HepG2 (cell line): Measurements from ENCODE around the gene ANO3. TPM values are rescaled to one million over a fixed set of nuclear protein-coding genes. Genes with fewer than 3 reads are reported as not detected.

Experiments
- ATAC-seq: fragments of 200-7000 bp; cut with Tn5 transposase; 3 replicates; pipeline ENCODE4 v1.9.1; 2020; ENCODE audit warnings: mild to moderate bottlenecking, moderate library complexity
- BruUV-seq: library from RNA; stranded (reverse); fragments of 400-500 nt; replicated peaks from 2 replicates; lab custom pipeline; 2021; lab: Mats Ljungman, UMichigan
- CTCF ChIA-PET: fragments of 300-600 bp; formaldehyde crosslinking; extraction: SDS; loops from one replicate; lab custom pipeline; 2021; ENCODE audit warnings: low total read pairs, inconsistent platforms, low intra/inter-chr PET ratio; lab: Yijun Ruan, JAX
- POLR2A ChIA-PET: fragments of 350-600 bp; sonication (Branson Sonifier 250); formaldehyde crosslinking; loops from one replicate; lab custom pipeline; 2020; ENCODE audit warnings: antibody characterized with exemption, inconsistent platforms; lab: Yijun Ruan, JAX
- DNase-seq: peaks from one replicate; pipeline ENCODE4 v3.0.0-alpha.2; 2015; ENCODE audit warnings: low spot score
- FAIRE-seq: peaks from 3 replicates; lab custom pipeline; 2011; peaks lifted over from hg19 to GRCh38; lab: Jason Lieb, UNC
- H2AFZ ChIP-seq: one replicate; pipeline ENCODE4 v1.6.1; 2011; ENCODE audit warnings: low read length, inconsistent platforms
- H3K27ac ChIP-seq: fragments of 300-600 bp; 3 replicates; pipeline ENCODE4 v1.8.0; 2011; ENCODE audit warnings: mixed run types, mild to moderate bottlenecking, mixed read lengths, low read length, inconsistent platforms; ENCODE audit not compliant: insufficient read depth; ENCODE audit errors: extremely low read length
- H3K27me3 ChIP-seq, 2 experiments: fragments of 200-600 bp in 1 of 2; 2 replicates in 1 of 2; 3 replicates in 1 of 2; pipeline versions ENCODE4 v1.6.0 to v1.8.0; 2011; ENCODE audit warnings: low read length in 2 of 2, mild to moderate bottlenecking in 2 of 2, moderate library complexity in 2 of 2, inconsistent platforms in 1 of 2; ENCODE audit not compliant: insufficient read depth in 2 of 2, control insufficient read depth in 1 of 2
- H3K36me3 ChIP-seq, 2 experiments: fragments of 200-600 bp in 1 of 2; replicated peaks in 1 of 2; 2 replicates in 1 of 2; 3 replicates in 1 of 2; pipeline versions ENCODE4 v1.5.1 to v1.8.0; 2011; ENCODE audit warnings: low read length in 2 of 2, inconsistent platforms in 1 of 2; ENCODE audit not compliant: insufficient read depth in 2 of 2, control insufficient read depth in 1 of 2
- H3K4me1 ChIP-seq: 2 replicates; pipeline ENCODE4 v1.5.1; 2012; ENCODE audit warnings: low read length, inconsistent platforms; ENCODE audit not compliant: insufficient read depth
- H3K4me2 ChIP-seq: 2 replicates; pipeline ENCODE4 v1.6.0; 2011; ENCODE audit warnings: low read depth, low read length, inconsistent platforms
- H3K4me3 ChIP-seq, 3 experiments: fragments of 200-600 bp in 1 of 3; sonication (generic), shearing (Covaris generic) in 1 of 3; replicated peaks in 1 of 3; 2 replicates each; pipeline ENCODE4 v1.5.1; 2011 to 2016; ENCODE audit warnings: low read length in 3 of 3, inconsistent platforms in 2 of 3, low read depth in 2 of 3, mild to moderate bottlenecking in 2 of 3, control low read depth in 1 of 3, mixed read lengths in 1 of 3; ENCODE audit not compliant: insufficient read depth in 1 of 3
- H3K79me2 ChIP-seq: one replicate; pipeline ENCODE4 v1.6.1; 2011; ENCODE audit warnings: low read length, inconsistent platforms; ENCODE audit not compliant: insufficient read depth
- H3K9ac ChIP-seq: 2 replicates; pipeline ENCODE4 v1.6.0; 2011; ENCODE audit warnings: mild to moderate bottlenecking, low read depth, low read length, inconsistent platforms; ENCODE audit not compliant: insufficient read depth
- H3K9me3 ChIP-seq: 2 replicates; pipeline ENCODE4 v1.5.1; 2012; ENCODE audit warnings: mild to moderate bottlenecking, low read length
- H4K20me1 ChIP-seq: 2 replicates; pipeline ENCODE4 v1.6.0; 2011; ENCODE audit warnings: inconsistent platforms, mild to moderate bottlenecking, low read length, moderate library complexity; ENCODE audit not compliant: insufficient read depth
- HNF4A ChIP-seq: sonication (generic); formaldehyde crosslinking; IDR thresholded peaks from 2 replicates; pipeline ENCODE4 v1.4.0; 2020; ENCODE audit warnings: missing genetic modification reagents
- HNRNPUL1 ChIP-seq: fragments of 200-400 bp; formaldehyde crosslinking; IDR thresholded peaks from 2 replicates; pipeline ENCODE4 v1.6.1; 2017; ENCODE audit warnings: low read depth, mild to moderate bottlenecking, low read length, moderate library complexity
- MXD4 ChIP-seq: IDR thresholded peaks from 2 replicates; pipeline ENCODE4 v1.6.1; 2016; ENCODE audit warnings: mild to moderate bottlenecking, missing biosample characterization, missing genetic modification reagents
- PCBP1 ChIP-seq: fragments of 200-400 bp; formaldehyde crosslinking; IDR thresholded peaks from 2 replicates; pipeline ENCODE4 v1.6.1; 2017; ENCODE audit warnings: mild to moderate bottlenecking, low read depth, low read length, borderline replicate concordance
- ZFP37 ChIP-seq: sonication (generic); formaldehyde crosslinking; IDR thresholded peaks from 2 replicates; pipeline ENCODE4 v1.4.0; 2020; ENCODE audit warnings: missing genetic modification reagents, borderline replicate concordance
- ZNF460 ChIP-seq: sonication (generic); formaldehyde crosslinking; IDR thresholded peaks from 2 replicates; pipeline ENCODE4 v1.5.1; 2020; ENCODE audit warnings: missing genetic modification reagents, mild to moderate bottlenecking, borderline replicate concordance
- ZNF598 ChIP-seq: sonication (generic); formaldehyde crosslinking; IDR thresholded peaks from 2 replicates; pipeline ENCODE4 v1.5.1; 2020; ENCODE audit warnings: mild to moderate bottlenecking, missing genetic modification reagents, borderline replicate concordance
- ZNF615 ChIP-seq: sonication (generic); formaldehyde crosslinking; IDR thresholded peaks from 2 replicates; pipeline ENCODE4 v1.5.0; 2020; ENCODE audit warnings: mild to moderate bottlenecking, missing genetic modification reagents, borderline replicate concordance
- ZNF724P ChIP-seq: sonication (generic); formaldehyde crosslinking; IDR thresholded peaks from 2 replicates; pipeline ENCODE4 v1.8.0; 2022; ENCODE audit warnings: missing genetic modification reagents, borderline replicate concordance
- WGBS: methylation state at CpG from one replicate; pipeline ENCODE4 v1.1.6; 2017; ENCODE audit warnings: low lambda C conversion rate; 5-methylcytosine and 5-hydroxymethylcytosine counted together
- in situ Hi-C: cut with HindIII; loops from 2 replicates; pipeline ENCODE4 v1.10.0; 2017; ENCODE audit warnings: low pct_unique_long_range_greater_than_20kb; ENCODE audit not compliant: extremely low pct_ligation_motif_present
- intact Hi-C: fragments of 100-400 bp; cut with micrococcal nuclease; formaldehyde crosslinking; loops from one replicate; pipeline ENCODE4 v1.10.0; 2022; ENCODE audit not compliant: unreplicated experiment
- polyA plus RNA-seq, 8 experiments: library from polyadenylated mRNA; depleted of rRNA in 3 of 8; stranded (reverse) in 7 of 8; unstranded in 1 of 8; fragments of >200 nt; fragmentation: Illumina TruSeq in 4 of 8; extraction: Trizol in 4 of 8; gene quantifications; 2 replicates each; pipeline versions ENCODE4 v1.2.1 to v1.2.3, GENCODE V29; 2011 to 2016; ENCODE audit warnings: low read depth in 4 of 8, missing spikeins in 1 of 8, mixed read lengths in 1 of 8; ENCODE audit not compliant: insufficient read depth in 1 of 8
- total RNA-seq, 5 experiments: library from RNA; depleted of rRNA; stranded (reverse); fragments of >200 nt; fragmentation: Illumina TruSeq; extraction: Trizol; gene quantifications; 2 replicates each; pipeline ENCODE4 v1.2.3, GENCODE V29; 2016; ENCODE audit warnings: low read depth in 1 of 5
- TF ChIP-seq, protein P1 (sequence below): sonication (generic); formaldehyde crosslinking; IDR thresholded peaks from 2 replicates; pipeline ENCODE4 v1.5.0; 2020; ENCODE audit warnings: mild to moderate bottlenecking, missing genetic modification reagents, borderline replicate concordance

The ANO3 gene
- total and polyA plus RNA-seq, 2 of the 13 experiments (the other 11 are each of a cell fraction or from before 2014, with no cell fraction given) = 0.17 to 0.44 TPM

GRCh38 chr11:26607725-26608506, 276.0 kb downstream of the ANO3 start (continued):
- no peak for TF ChIP-seq ZNF598 (CRISPR knock-in tag)
- TF ChIP-seq, all 625 proteins: peak for 0

DNA sequence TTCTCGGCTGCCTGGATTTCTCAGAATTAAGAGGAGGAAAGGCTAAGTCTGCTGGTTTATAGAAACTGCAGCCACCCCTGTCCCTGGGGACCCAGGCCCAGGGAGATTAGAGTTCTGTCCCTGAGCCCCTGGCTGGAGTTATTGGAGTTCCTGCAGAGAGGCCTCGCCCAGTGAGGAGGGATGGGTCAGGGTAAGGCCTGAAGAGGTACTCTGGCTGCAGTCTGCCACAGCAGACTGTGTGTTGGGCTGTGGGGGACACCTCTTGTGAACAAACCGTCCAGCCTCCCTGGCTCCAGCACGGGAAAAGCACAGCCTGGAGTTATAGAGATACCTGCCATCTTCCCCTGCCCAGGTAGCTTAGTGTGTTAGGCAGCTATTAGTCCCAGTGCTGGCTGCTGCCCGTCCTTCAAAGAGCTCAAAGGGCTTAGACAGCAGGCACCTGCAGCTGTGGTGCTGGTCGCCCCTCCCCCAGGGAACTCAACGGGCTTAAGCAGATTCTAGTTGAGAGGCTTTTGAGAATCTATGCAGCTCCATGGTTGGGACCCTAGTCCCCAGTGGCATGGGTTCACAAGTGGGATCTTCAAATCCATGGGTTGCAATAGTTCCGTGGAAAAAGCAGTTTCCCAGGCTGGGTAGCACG, 276.7 kb downstream of the ANO3 start:
- ChIA-PET CTCF (no interaction called here), POLR2A (no interaction called here)
- Histone ChIP-seq H2AFZ (no peak overlapping the region), H3K79me2 (no peaks in the 10 kb centered on the region), H3K36me3 (no peaks in the 10 kb centered on the region), H3K4me2 (no peak overlapping the region), H4K20me1 (no peaks in the 10 kb centered on the region), H3K4me1 (no peaks in the 10 kb centered on the region), H3K27me3 (no peaks in the 10 kb centered on the region), H3K4me3 (no peak overlapping the region), H3K9me3 (no peaks in the 10 kb centered on the region), H3K9ac (no peak overlapping the region), H3K27ac (no peak overlapping the region)
- no peak for ATAC-seq
- no peak for DNase-seq
- BruUV-seq = no TSS peak
- intact Hi-C loops = no loop called here
- TF ChIP-seq PCBP1 = no peak
- TF ChIP-seq, protein P1, sequence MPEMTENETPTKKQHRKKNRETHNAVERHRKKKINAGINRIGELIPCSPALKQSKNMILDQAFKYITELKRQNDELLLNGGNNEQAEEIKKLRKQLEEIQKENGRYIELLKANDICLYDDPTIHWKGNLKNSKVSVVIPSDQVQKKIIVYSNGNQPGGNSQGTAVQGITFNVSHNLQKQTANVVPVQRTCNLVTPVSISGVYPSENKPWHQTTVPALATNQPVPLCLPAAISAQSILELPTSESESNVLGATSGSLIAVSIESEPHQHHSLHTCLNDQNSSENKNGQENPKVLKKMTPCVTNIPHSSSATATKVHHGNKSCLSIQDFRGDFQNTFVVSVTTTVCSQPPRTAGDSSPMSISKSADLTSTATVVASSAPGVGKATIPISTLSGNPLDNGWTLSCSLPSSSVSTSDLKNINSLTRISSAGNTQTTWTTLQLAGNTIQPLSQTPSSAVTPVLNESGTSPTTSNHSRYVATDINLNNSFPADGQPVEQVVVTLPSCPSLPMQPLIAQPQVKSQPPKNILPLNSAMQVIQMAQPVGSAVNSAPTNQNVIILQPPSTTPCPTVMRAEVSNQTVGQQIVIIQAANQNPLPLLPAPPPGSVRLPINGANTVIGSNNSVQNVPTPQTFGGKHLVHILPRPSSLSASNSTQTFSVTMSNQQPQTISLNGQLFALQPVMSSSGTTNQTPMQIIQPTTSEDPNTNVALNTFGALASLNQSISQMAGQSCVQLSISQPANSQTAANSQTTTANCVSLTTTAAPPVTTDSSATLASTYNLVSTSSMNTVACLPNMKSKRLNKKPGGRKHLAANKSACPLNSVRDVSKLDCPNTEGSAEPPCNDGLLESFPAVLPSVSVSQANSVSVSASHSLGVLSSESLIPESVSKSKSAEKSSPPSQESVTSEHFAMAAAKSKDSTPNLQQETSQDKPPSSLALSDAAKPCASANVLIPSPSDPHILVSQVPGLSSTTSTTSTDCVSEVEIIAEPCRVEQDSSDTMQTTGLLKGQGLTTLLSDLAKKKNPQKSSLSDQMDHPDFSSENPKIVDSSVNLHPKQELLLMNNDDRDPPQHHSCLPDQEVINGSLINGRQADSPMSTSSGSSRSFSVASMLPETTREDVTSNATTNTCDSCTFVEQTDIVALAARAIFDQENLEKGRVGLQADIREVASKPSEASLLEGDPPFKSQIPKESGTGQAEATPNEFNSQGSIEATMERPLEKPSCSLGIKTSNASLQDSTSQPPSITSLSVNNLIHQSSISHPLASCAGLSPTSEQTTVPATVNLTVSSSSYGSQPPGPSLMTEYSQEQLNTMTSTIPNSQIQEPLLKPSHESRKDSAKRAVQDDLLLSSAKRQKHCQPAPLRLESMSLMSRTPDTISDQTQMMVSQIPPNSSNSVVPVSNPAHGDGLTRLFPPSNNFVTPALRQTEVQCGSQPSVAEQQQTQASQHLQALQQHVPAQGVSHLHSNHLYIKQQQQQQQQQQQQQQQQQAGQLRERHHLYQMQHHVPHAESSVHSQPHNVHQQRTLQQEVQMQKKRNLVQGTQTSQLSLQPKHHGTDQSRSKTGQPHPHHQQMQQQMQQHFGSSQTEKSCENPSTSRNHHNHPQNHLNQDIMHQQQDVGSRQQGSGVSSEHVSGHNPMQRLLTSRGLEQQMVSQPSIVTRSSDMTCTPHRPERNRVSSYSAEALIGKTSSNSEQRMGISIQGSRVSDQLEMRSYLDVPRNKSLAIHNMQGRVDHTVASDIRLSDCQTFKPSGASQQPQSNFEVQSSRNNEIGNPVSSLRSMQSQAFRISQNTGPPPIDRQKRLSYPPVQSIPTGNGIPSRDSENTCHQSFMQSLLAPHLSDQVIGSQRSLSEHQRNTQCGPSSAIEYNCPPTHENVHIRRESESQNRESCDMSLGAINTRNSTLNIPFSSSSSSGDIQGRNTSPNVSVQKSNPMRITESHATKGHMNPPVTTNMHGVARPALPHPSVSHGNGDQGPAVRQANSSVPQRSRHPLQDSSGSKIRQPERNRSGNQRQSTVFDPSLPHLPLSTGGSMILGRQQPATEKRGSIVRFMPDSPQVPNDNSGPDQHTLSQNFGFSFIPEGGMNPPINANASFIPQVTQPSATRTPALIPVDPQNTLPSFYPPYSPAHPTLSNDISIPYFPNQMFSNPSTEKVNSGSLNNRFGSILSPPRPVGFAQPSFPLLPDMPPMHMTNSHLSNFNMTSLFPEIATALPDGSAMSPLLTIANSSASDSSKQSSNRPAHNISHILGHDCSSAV = no peak
- no peak for TF ChIP-seq ZFP37 (CRISPR knock-in tag)
- TF ChIP-seq MXD4 = no peak
- TF ChIP-seq ZNF724P (CRISPR knock-in tag) = no peak
- no peak for TF ChIP-seq HNF4A
- no peak for TF ChIP-seq ZNF460 (CRISPR knock-in tag)
- TF ChIP-seq ZNF615 (CRISPR knock-in tag) = no peak
- TF ChIP-seq HNRNPUL1 = no peak
- FAIRE-seq = no peak
- in situ Hi-C loops = no loop called here
- 21% methylated on average over 5 of the region's 9 CpGs for WGBS
